Activated T-cell treated with anti-CD3 and anti-CD28 coated beads, Interleukin-2, amount 50 U/mL, for 48 hours (primary cell): ENCODE data around the gene KBTBD4.

Experiments
- DNase-seq, 2 experiments: peaks; one replicate each; pipeline ENCODE4 v3.0.0-alpha.2; 2020

KBTBD4 gene

GRCh38 chr11:47578524-47579494 is at the start of gene KBTBD4, which contains the start of gene NDUFS3:
KBTBD4 (minus strand) TSS chr11:47578970; CDS start chr11:47578951, 19 bp downstream.
NDUFS3 (plus strand) TSS chr11:47579074; CDS start chr11:47579092, 18 bp downstream.
- peak; percentile 95 to 98 for DNase-seq

GRCh38 chr11:47628026-47628425 is 49.3 kb upstream of the KBTBD4 start:
- DNase-seq: no peak

GRCh38 chr11:47626234-47626633 is 47.5 kb upstream of the KBTBD4 start:
- DNase-seq: no peak

- no peak for DNase-seq
Measured at GRCh38 chr11:47620836-47621378, 42.1 kb upstream of the KBTBD4 start.

- DNase-seq: no peak
Measured at GRCh38 chr11:47617417-47617809, 38.6 kb upstream of the KBTBD4 start.

- no peak for DNase-seq
Measured at GRCh38 chr11:47616726-47617416, 38.1 kb upstream of the KBTBD4 start.

- DNase-seq: no peak
Measured at GRCh38 chr11:47615249-47615648, 36.5 kb upstream of the KBTBD4 start.

- DNase-seq: no peak
Measured at GRCh38 chr11:47611348-47611794, 32.6 kb upstream of the KBTBD4 start.

GRCh38 chr11:47609675-47610074 is 30.9 kb upstream of the KBTBD4 start:
- DNase-seq: no peak

GRCh38 chr11:47607380-47607779 is 28.6 kb upstream of the KBTBD4 start:
- DNase-seq: no peak

- no peak for DNase-seq
Measured at GRCh38 chr11:47606731-47607130, 28.0 kb upstream of the KBTBD4 start.

GRCh38 chr11:47605921-47606320 is 27.2 kb upstream of the KBTBD4 start:
- no peak for DNase-seq

- no peak for DNase-seq
Measured at GRCh38 chr11:47603295-47603694, 24.5 kb upstream of the KBTBD4 start.

- DNase-seq: no peak
Measured at GRCh38 chr11:47599902-47600301, 21.1 kb upstream of the KBTBD4 start.

GRCh38 chr11:47595967-47596366 is 17.2 kb upstream of the KBTBD4 start:
- no peak for DNase-seq

- no peak for DNase-seq
Measured at GRCh38 chr11:47595029-47595428, 16.3 kb upstream of the KBTBD4 start.

- DNase-seq: no peak
Measured at GRCh38 chr11:47593934-47594855, 15.4 kb upstream of the KBTBD4 start, which contains the start of gene C1QTNF4. C1QTNF4 (minus strand) TSS chr11:47594411; CDS start chr11:47590810, 3,601 bp downstream.

GRCh38 chr11:47593492-47593933 is 14.7 kb upstream of the KBTBD4 start:
- no peak for DNase-seq

- no peak for DNase-seq
Measured at GRCh38 chr11:47592970-47593369, 14.2 kb upstream of the KBTBD4 start.

GRCh38 chr11:47592251-47592650 is 13.5 kb upstream of the KBTBD4 start:
- DNase-seq: no peak

GRCh38 chr11:47591764-47592163 is 13.0 kb upstream of the KBTBD4 start:
- DNase-seq: no peak
